ENCODE data around the gene C1QTNF1.

C1QTNF1 gene

GRCh38 chr17:79042421-79043190 lies 18.6 kb downstream of the C1QTNF1 start:
- peak; percentile 7 for DNase-seq

- DNase-seq = no peak
Observed at GRCh38 chr17:79043191-79043930, 19.4 kb downstream of the C1QTNF1 start.

GRCh38 chr17:79043931-79044320 lies 20.0 kb downstream of the C1QTNF1 start:
- DNase-seq = no peak

- no peak for DNase-seq
Observed at GRCh38 chr17:79044462-79044861, 20.5 kb downstream of the C1QTNF1 start.

GRCh38 chr17:79045001-79045729 lies 21.2 kb downstream of the C1QTNF1 start:
- DNase-seq = no peak

- DNase-seq = peak; percentile 83
Observed at GRCh38 chr17:79045842-79046196, 21.9 kb downstream of the C1QTNF1 start.

GRCh38 chr17:79046197-79046915 lies 22.4 kb downstream of the C1QTNF1 start:
- DNase-seq = no peak

- no peak for DNase-seq
Observed at GRCh38 chr17:79046916-79047280, 22.9 kb downstream of the C1QTNF1 start.

- DNase-seq = no peak
Observed at GRCh38 chr17:79047291-79047920, 23.4 kb downstream of the C1QTNF1 start.

- no peak for DNase-seq
Observed at GRCh38 chr17:79047923-79048825, 24.2 kb downstream of the C1QTNF1 start.

- DNase-seq = no peak
Observed at GRCh38 chr17:79048826-79049755, 25.1 kb downstream of the C1QTNF1 start.

- DNase-seq = no peak
Observed at GRCh38 chr17:79049821-79050220, 25.9 kb downstream of the C1QTNF1 start.

GRCh38 chr17:79050551-79050950 lies 26.6 kb downstream of the C1QTNF1 start:
- DNase-seq = no peak

GRCh38 chr17:79051306-79051705 lies 27.3 kb downstream of the C1QTNF1 start:
- no peak for DNase-seq

GRCh38 chr17:79052131-79052530 lies 28.2 kb downstream of the C1QTNF1 start:
- DNase-seq = no peak

- no peak for DNase-seq
Observed at GRCh38 chr17:79053251-79053925, 29.4 kb downstream of the C1QTNF1 start.

GRCh38 chr17:79054200-79054960 lies 30.4 kb downstream of the C1QTNF1 start:
- no peak for DNase-seq

- DNase-seq = no peak
Observed at GRCh38 chr17:79055197-79055596, 31.2 kb downstream of the C1QTNF1 start.
